GM18502 (cell line): ENCODE data around the gene NOA1.
"Not testable (repeated sequence)": the region's sequence is repeated elsewhere in the genome, so short reads cannot be mapped to it uniquely, and the experiment has no call there.

Experiments used
- ATAC-seq: cut with Tn5 transposase; IDR thresholded peaks from one replicate; pipeline ENCODE4 v1.9.1; 2021; ENCODE audit warnings: mild to moderate bottlenecking; ENCODE audit not compliant: unreplicated experiment, poor library complexity

The NOA1 gene

DNA sequence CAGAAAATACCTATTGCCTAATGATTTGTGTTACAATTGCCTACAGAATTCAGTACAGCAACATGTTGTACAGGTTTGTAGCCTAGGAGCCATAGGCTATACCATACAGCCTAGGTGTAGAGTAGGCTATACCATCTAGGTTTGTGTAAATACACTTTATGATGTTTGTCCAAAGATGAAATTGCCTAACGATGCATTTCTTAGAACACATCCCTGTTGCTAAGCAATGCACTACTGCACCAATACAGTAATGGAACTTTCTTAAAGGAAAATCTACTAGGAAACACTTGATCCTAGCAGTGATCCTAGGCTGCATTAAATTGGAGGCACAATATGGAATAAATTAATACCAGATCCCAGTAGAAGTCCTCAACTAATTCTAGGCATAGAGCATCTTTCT, 18.3 kb downstream of the NOA1 start:
- no peak for ATAC-seq

DNA sequence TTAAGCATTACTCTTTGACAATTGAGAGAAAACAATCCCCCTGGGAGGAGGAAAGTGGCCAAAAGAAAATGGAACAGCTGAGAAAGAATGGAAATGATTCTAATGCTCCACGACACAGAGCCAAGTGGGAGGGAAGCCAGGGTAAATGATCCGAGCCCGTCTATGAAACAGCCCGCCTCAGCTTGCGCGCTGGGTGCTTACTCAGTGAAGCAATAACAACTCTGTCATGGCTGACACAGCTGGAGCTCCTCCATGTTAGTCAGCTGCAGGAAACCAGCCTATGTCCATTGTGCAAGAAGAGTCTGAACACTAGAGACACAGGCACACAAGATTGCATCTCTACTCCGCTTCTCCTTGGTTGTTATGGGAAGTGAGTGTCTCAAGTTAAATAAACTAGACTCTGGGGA, 19.3 kb downstream of the NOA1 start:
- ATAC-seq: no peak

DNA sequence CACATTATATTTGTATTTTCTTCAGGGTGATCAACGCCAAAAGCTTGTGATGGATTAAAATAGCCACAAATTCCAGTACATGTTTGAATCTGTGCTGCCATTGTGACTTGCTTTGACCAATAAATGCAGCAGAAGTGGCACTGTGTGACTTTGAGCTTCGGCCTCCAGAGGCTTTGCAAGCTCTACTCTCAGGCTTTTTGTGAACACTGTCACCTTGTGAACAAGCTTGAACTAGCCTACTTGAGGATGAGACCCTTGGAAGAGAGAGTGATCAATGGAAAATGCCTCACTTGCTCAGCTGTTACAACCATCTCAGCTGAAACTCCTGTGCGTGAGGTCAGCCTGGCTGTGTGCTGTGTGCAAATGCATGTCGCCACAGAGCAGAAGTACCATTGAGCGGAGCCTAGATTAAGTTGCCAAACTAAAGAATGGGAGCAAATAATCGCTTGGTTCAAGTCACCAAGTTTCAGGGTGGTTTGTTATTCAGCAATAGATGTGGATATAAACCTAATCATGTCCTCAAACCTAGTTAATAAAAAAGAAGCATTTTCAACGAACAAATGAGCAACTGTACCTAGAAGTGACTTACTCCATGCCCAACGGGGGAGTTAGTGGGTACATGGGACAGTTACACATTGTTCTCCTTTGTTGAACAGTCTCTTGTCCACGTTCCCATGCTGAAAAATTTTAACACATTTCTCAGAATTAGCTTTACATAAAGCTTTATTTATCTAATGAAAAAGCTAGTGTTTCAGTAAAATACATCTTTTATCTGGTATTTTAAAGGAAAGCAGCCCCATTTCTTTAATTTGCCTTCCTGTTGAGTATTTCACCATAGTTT, 23.5 kb downstream of the NOA1 start:
- no peak for ATAC-seq

- no peak for ATAC-seq
These were observed 36.0 kb downstream of the NOA1 start for GRCh38 chr4:56941403-56941802.

DNA sequence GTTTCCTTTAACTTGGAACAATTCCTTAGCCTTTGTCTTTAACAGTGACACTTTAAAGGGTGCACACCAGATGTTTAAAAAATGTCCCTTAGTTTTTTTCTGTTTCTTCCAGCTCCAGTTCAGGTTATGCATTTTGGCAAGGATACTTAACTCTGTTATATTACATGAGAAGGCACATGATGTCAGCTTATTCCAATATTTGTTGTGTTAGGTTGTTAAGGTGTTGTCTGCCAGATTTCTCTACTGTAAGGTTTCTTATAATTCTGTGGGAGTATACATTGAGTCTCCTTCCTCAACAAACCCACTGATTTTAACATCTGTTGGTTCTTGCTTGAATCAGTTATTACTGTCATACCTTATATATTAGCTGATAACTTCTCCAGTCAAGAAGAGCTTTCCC, 36.4 kb downstream of the NOA1 start:
- no peak for ATAC-seq

GRCh38 chr4:56940403-56940802, 37.0 kb downstream of the NOA1 start:
- ATAC-seq: no peak

DNA sequence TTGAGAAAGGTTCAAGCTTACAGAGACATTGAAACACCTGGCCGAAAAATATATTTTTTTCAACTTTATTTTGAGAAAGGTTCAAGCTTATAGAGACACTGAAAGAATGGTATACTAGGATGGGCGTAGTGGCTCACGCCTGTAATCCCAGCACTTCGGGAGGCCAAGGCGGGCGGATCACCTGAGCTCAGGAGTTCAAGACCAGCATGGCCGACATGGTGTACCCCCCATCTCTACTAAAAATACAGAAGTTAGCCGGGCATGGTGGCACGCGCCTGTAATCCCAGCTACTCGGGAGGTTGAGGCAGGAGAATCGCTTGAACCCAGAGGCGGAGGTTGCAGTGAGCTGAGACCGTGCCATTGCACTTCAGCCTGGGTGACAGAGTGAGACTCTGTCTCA, 37.6 kb downstream of the NOA1 start:
- ATAC-seq: not testable (repeated sequence)

DNA sequence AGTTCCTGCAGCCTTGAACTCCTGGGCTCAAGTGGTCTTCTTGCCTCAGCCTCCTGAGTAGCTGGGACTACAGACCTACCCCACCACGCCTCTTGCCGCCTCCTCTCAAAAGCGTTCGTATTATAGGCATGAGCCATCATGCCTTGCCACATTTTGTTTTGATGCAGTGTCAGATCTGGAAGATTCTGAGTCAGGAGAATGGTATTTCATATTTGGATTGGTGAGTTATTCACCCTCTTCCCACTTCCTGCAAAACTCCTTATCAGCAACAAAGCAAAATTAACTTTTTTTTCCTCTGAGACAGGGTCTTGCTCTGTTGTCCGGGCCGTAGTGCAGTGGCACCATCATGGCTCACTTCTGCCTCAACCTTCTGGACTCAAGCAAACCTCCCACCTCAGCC, 40.1 kb downstream of the NOA1 start:
- no peak for ATAC-seq

GRCh38 chr4:56931924-56932323, 45.5 kb downstream of the NOA1 start:
- ATAC-seq: no peak

DNA sequence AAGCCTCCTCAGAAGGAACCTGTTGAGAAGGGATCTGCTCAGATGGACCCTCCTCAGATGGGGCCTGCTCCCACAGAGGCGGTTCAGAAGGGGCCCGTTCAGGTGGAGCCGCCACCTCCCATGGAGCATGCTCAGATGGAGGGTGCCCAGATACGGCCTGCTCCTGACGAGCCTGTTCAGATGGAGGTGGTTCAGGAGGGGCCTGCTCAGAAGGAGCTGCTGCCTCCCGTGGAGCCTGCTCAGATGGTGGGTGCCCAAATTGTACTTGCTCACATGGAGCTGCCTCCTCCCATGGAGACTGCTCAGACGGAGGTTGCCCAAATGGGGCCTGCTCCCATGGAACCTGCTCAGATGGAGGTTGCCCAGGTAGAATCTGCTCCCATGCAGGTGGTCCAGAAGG, 46.8 kb downstream of the NOA1 start:
- ATAC-seq: no peak

DNA sequence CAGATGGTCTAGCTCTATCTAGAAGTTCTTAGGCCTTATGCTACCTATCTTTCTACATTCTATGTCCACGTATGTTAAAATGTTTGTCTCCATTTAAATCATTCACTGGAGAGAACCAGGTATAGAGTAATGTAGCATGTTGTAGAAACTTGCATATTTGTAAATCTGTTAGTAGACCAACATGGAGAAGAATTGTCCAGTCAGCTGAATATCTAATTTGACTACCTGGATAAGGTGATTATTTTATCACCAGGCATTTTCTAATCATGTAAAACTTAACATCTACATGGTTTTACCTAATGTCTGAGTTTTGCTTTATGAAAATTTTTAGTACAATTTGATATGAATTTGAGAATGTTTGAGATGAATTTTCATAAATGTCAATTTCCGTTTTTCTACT, 50.2 kb downstream of the NOA1 start:
- ATAC-seq: no peak

DNA sequence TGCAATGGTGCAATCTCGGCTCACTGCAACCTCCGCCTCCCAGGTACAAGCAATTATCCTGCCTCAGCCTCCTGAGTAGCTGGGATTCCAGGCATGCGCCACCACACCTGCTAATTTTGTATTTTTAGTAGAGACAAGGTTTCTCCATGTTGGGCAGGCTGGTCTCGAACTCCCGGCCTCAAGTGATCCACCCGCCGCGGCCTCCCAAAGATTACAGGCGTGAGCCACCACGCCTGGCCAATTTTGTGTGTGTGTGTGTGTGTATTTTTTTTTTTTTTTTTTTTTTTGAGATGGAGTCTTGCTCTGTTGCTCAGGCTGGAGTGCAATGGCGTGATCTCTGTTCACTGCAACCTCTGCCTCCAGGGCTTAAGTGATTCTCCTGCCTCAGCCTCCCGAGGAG, 62.4 kb downstream of the NOA1 start:
- ATAC-seq: not testable (repeated sequence)

GRCh38 chr4:56914336-56914735, 63.1 kb downstream of the NOA1 start:
- ATAC-seq: no peak
